Skeletal muscle tissue (tissue), 4 donors: ENCODE data around the gene BEGAIN. TPM values are rescaled to one million over a fixed set of nuclear protein-coding genes. Genes with fewer than 3 reads are reported as not detected.
"Not testable (repeated sequence)": the region's sequence is repeated elsewhere in the genome, so short reads cannot be mapped to it uniquely, and the experiment has no call there.

Experiments used
- H3K27ac ChIP-seq: one replicate; pipeline ENCODE4 v1.7.0; 2013; ENCODE audit warnings: mild to moderate bottlenecking, low read depth, low read length, inconsistent platforms
- H3K27me3 ChIP-seq, 3 donors: one replicate each; pipeline ENCODE4 v1.7.0; 2013; ENCODE audit warnings: low read length in 3 of 3; ENCODE audit not compliant: control insufficient read depth in 3 of 3, insufficient read depth in 3 of 3
- H3K36me3 ChIP-seq, 3 donors: one replicate each; pipeline ENCODE4 v1.7.0; 2013; ENCODE audit warnings: low read length in 3 of 3; ENCODE audit not compliant: control insufficient read depth in 3 of 3, insufficient read depth in 3 of 3
- H3K4me1 ChIP-seq, 3 donors: one replicate each; pipeline ENCODE4 v1.7.0; 2013; ENCODE audit warnings: low read length in 3 of 3, mild to moderate bottlenecking in 3 of 3; ENCODE audit not compliant: control insufficient read depth in 3 of 3, insufficient read depth in 3 of 3
- H3K4me3 ChIP-seq, 3 donors: one replicate each; pipeline ENCODE4 v1.7.0; 2013; ENCODE audit warnings: low read length in 3 of 3
- H3K9ac ChIP-seq, 3 donors: one replicate each; pipeline ENCODE4 v1.7.0; 2013; ENCODE audit warnings: low read length in 3 of 3, mild to moderate bottlenecking in 3 of 3, moderate library complexity in 2 of 3, low read depth in 1 of 3
- H3K9me3 ChIP-seq, 3 donors: one replicate each; pipeline ENCODE4 v1.7.0; 2013; ENCODE audit warnings: low read length in 3 of 3; ENCODE audit not compliant: control insufficient read depth in 3 of 3
- total RNA-seq: library from RNA; depleted of rRNA; stranded (reverse); fragments of >200 nt; gene quantifications from one replicate; pipeline ENCODE4 v1.2.3, GENCODE V29; 2014
- donor health status: Osteomylitis.

BEGAIN gene
- total RNA-seq, 1 donor from 2014 or later: 1.0 TPM

DNA sequence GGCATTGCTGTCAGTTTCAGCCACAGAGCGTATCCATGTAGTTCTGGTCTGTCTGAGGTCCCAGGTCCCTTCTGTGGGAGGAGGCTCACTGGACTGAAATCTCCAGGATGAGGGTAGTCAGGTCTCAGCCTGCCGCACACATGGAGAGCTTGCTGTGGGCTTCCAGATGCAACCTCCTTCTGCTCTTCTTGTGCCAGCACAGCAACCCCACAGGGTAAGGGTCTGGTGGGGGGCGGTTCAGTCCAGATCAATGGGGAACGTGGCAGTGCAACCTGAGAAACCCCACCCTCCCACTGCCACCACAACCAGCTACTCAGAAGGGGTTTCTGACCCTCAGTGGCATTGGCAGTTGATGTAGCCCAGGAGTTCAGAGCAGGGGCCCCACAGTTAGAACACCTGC lies 61.2 kb downstream of the BEGAIN start:
- H3K27me3 ChIP-seq: no peaks in the 10 kb centered on the region
- peaks cover 15 to 22% (median 18%) of the 10 kb centered on the region in 3 donors for H3K36me3 ChIP-seq
- H3K9ac ChIP-seq: no peak overlapping the region

DNA sequence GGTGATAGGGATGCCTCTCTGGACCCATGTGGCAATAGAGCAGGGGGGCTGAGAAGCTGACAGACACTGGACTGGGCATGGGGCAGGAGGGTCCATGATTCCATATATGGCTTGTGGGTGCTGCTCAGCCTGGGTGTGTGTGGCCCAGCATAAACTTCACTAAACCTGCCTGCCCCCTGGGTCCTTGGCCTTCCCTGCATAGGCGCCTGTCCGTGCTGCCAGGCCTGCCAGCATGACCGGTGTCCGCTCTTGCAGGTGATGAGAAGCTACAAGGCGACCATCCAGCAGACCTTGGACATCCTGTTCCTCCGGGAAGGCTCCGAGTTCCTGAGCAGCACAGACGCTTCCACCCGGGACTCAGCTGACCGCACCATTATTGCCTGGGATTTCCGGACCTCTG lies 61.6 kb downstream of the BEGAIN start:
- H3K4me1 ChIP-seq: no peaks in the 10 kb centered on the region
- H3K9ac ChIP-seq: no peak overlapping the region
- no peaks in the 10 kb centered on the region for H3K27me3 ChIP-seq
- no peak overlapping the region for H3K4me3 ChIP-seq
- no peak overlapping the region for H3K27ac ChIP-seq
- H3K9me3 ChIP-seq: peaks cover 0 to 2% (median 0%) of the 10 kb centered on the region in 3 donors
- peaks cover 15 to 22% (median 18%) of the 10 kb centered on the region in 3 donors for H3K36me3 ChIP-seq

More for the DNA sequence above, 61.2 kb downstream of the BEGAIN start:
- Histone ChIP-seq H3K27ac (no peak overlapping the region), H3K4me3 (no peak overlapping the region), H3K4me1 (no peaks in the 10 kb centered on the region), H3K9me3 (peaks cover 0 to 2% (median 0%) of the 10 kb centered on the region in 3 donors)

DNA sequence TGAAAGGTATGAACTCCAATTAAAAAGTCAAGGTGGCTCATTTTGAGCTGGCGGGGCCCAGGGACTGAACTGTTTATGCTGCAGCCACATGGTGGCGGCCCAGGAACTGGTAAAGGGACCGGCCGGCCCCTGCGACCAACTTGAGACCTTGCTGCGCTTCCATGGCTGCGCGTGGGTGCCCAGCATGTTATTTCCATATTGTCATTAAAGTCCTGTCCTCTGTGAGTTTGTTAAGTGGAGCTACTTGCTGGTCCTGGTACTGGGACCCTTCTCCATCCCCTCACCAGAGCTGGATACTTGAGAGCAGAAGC lies 62.3 kb downstream of the BEGAIN start:
- H3K36me3 ChIP-seq: peaks cover 14 to 22% (median 18%) of the 10 kb centered on the region in 3 donors
- no peak overlapping the region for H3K9ac ChIP-seq
- no peak overlapping the region for H3K27ac ChIP-seq
- H3K4me3 ChIP-seq: no peak overlapping the region
- no peaks in the 10 kb centered on the region for H3K4me1 ChIP-seq
- H3K27me3 ChIP-seq: no peaks in the 10 kb centered on the region
- H3K9me3 ChIP-seq: peaks cover 0 to 2% (median 0%) of the 10 kb centered on the region in 3 donors

DNA sequence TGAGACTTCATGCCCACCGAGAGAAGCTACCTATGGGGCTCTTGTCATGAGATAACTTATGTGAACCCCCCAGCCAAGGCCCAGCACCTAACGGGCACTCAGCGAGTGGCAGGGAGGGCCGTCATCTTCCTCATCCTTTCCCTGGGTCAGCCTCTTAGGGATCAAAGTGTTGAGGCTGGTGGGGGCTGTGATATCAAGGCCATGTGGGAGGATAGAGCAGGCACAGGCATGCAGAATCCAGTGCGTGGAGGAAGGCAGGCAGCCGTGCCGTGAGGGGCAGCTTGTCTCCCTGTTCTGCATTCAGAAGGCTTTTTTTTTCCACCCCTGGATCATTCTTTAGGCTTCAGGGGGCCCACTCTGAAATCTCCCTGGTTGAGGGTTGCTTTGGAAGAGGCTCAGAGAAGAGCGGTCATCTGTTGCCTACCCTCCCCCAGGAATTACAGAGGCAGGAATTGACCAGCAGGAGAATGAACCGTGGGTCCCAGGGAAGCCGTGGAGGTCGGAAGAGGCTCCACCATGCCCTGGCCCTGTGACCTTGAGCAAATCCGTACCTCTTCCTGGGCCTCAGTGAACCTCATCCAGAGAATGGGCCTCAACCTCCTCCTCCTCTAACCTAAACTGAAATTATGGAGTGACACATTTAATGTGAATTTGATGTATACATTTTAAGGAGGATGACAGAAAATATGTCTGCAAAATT lies 62.8 kb downstream of the BEGAIN start:
- Histone ChIP-seq H3K4me1 (no peaks in the 10 kb centered on the region), H3K36me3 (peaks cover 12 to 18% (median 16%) of the 10 kb centered on the region in 3 donors), H3K27ac (no peak overlapping the region), H3K9ac (no peak overlapping the region), H3K4me3 (no peak overlapping the region), H3K9me3 (peaks cover 0 to 2% (median 0%) of the 10 kb centered on the region in 3 donors), H3K27me3 (no peaks in the 10 kb centered on the region)

DNA sequence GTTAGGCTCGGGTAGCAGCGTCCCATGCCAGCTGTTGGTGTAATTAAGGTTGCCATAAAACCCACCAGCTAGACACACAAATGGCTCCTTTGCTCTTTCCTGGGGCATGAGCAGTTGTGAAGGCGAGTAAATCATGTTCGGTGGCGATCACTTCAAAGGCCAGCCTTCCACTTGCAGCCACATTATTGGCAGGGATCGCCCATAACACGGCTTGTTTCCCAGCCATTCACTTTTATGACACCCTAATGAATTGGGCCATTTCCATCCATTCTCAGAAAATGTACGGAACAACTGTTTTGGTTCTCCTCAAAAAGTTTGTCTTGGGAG lies 63.4 kb downstream of the BEGAIN start:
- Histone ChIP-seq H3K9me3 (peaks cover 0 to 2% (median 0%) of the 10 kb centered on the region in 3 donors), H3K36me3 (peaks cover 12 to 16% (median 14%) of the 10 kb centered on the region in 3 donors), H3K27ac (no peak overlapping the region), H3K4me1 (no peaks in the 10 kb centered on the region), H3K4me3 (no peak overlapping the region), H3K27me3 (no peaks in the 10 kb centered on the region), H3K9ac (no peak overlapping the region)

DNA sequence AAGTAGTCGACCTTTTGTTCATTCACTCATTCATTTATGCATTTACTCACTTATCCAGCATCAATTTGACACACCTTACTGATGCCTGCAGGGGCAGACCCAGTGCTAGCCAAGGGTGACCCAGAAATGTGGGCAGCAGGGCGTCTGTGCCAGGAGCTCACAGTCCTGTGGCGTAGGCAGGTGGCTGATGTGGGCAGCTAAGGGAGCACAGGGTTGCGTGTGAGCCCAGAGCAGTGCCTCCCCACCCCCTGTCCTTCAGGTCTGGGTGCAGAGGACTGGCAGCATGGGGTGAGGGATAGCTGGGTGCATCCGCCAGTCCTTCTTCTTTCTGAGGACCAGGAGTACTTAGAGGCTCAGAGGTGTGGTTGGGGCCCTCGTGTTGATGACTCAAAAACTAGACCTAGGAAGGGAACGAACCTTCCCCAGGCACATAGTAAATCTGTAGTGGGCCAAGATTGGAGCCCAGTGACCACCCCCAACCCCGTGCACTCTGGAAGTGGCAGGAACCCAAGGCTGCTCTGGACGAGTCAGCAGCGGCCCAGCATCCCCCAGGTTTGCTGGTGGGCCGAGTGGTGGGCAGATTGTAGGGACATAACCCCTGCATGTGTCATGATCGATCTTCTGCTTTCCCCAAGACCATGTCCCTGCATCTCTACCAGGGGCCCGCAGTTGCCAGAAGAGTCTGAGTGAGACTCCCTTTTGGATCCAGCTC lies 63.9 kb downstream of the BEGAIN start:
- H3K4me1 ChIP-seq: no peaks in the 10 kb centered on the region
- no peaks in the 10 kb centered on the region for H3K27me3 ChIP-seq
- H3K36me3 ChIP-seq: peaks cover 12 to 16% (median 14%) of the 10 kb centered on the region in 3 donors
- H3K9ac ChIP-seq: no peak overlapping the region
- no peak overlapping the region for H3K4me3 ChIP-seq
- H3K27ac ChIP-seq: no peak overlapping the region
- peaks cover 0 to 2% (median 0%) of the 10 kb centered on the region in 3 donors for H3K9me3 ChIP-seq

DNA sequence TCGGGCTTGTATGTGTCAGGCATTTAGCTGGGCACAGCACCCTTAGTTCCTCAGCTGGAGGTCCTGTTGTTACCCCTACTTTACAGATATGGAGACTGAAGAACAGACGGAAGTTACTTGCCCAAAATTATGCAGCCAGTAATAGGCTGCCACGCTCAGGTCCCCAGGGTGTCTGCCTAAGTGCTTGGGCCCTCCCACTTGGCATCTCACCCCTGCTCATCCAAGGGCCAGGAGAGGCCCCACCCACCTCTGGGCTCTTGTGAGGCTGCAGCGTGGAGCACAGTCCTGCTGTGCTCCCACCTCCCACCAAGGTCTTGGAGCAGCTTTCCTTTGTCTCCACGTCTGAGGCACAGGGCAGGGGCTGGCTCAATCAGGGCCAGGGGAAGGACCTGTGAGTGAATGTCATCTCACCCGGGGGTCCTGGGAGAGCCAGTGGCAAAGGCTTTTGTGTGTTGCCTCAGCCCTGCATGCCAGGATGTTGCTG lies 64.6 kb downstream of the BEGAIN start:
- H3K4me1 ChIP-seq: no peaks in the 10 kb centered on the region
- H3K9ac ChIP-seq: no peak overlapping the region

DNA sequence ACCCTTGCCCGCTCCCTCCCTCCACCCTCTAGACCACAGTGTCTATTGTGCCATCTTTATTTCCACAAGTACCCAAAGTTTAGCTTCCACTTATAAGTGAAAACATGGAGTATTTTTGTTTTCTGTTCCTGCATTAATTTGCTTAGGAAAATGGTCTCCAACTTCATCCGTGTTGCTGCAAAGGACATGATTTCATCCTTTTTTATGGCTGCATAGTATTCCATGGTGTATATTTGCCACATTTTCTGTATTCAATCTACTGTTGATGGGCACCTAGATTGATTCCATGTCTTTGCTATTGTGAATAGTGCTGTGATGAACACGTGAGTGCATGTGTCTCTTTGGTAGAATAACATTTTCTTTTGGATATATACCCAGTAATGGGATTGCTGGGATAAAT lies 81.2 kb downstream of the BEGAIN start:
- not testable (repeated sequence) for H3K27ac ChIP-seq, H3K4me3 ChIP-seq, H3K9ac ChIP-seq, H3K9me3 ChIP-seq, H3K36me3 ChIP-seq, H3K4me1 ChIP-seq, H3K27me3 ChIP-seq

More for the DNA sequence above, 64.6 kb downstream of the BEGAIN start:
- peaks cover 12 to 16% (median 14%) of the 10 kb centered on the region in 3 donors for H3K36me3 ChIP-seq
- H3K4me3 ChIP-seq: no peak overlapping the region
- H3K9me3 ChIP-seq: peaks cover 0 to 2% (median 0%) of the 10 kb centered on the region in 3 donors
- no peak overlapping the region for H3K27ac ChIP-seq
- no peaks in the 10 kb centered on the region for H3K27me3 ChIP-seq

DNA sequence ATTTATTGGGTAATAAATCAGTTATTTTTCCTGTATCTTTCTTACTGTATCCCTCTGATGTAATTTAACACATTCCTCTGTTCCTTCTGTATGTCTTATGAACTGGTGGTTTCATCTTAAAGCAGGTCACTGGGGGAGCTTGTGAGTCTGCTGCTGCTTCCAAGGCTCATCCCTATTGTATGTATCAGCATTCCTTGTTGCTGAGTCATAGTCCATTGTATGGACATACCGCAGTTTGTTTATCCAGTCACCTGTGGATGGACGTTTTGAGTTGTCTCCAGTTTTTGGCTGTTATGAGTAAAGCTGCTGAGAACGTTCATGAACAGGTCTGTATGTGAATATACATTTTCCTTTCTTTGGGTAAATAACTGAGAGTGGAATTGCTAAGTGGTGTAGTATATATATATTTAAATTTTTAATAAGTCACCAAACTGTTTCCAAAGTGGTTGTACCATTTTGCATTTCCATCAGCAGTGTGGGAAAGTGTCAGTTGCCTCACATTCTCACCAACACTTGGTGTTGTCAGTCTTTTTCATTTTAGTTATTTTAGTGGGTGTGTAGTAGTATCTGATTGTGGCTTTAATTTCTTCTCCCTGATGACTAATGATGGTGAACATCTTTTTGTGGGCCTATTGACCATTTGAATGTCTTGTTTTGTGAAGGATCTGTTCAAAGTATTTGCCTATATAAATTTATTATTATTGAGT lies 82.7 kb downstream of the BEGAIN start:
- peaks cover 0 to 2% (median 2%) of the 10 kb centered on the region in 3 donors for H3K9me3 ChIP-seq
- no peak overlapping the region for H3K9ac ChIP-seq
- H3K27ac ChIP-seq: no peak overlapping the region
- H3K4me1 ChIP-seq: no peaks in the 10 kb centered on the region
- H3K4me3 ChIP-seq: no peak overlapping the region
- H3K27me3 ChIP-seq: no peaks in the 10 kb centered on the region
- no peaks in the 10 kb centered on the region for H3K36me3 ChIP-seq

DNA sequence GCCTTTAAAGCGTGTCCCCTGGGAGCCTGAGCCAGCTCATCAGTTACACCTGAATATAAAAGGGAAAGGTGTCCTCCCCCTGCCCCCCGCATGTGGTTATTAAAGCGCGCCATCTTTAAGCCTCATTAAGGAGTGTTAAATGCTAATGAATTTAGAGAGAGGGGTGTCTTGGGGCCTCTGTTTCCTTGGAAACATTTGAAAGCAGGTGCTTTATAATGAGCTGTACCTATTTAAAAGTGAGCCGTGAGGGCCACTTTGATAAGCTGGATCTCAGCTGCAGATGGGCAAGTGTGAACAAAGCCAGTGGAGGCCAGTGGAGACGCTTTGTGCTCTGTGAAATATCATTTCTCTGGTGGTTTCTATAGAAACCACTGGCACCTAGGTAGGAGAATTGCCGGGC lies 84.0 kb downstream of the BEGAIN start:
- Histone ChIP-seq H3K9me3 (peaks cover 0 to 2% (median 2%) of the 10 kb centered on the region in 3 donors), H3K27me3 (no peaks in the 10 kb centered on the region), H3K9ac (no peak overlapping the region), H3K36me3 (no peaks in the 10 kb centered on the region), H3K4me3 (no peak overlapping the region), H3K4me1 (no peaks in the 10 kb centered on the region), H3K27ac (no peak overlapping the region)
